C4-2B (cell line): ENCODE results near the gene KANK3.
"Not testable (repeated sequence)": the region's sequence is repeated elsewhere in the genome, so short reads cannot be mapped to it uniquely, and the experiment has no call there.

ENCODE experiments used
- CTCF ChIP-seq: fragments of 450-650 bp; conservative IDR thresholded peaks from 2 replicates; pipeline ENCODE4 v1.5.1; 2017; ENCODE audit warnings: mild to moderate bottlenecking
- ZFX ChIP-seq: fragments of 450-650 bp; IDR thresholded peaks from 2 replicates; pipeline ENCODE4 v1.6.1; 2017

GRCh38 chr19:8375766-8376165 is 32.7 kb upstream of the KANK3 start:
- not testable (repeated sequence) for TF ChIP-seq CTCF, ZFX
